Dendritic cell treated with granulocyte-macrophage colony-stimulating factor and Interleukin-4, amounts not matched to agents 40 ng/mL and 50 ng/mL, for 4 days (primary cell): ENCODE data around the gene ZNF507.

Source experiments
- H3K27ac Mint-ChIP-seq: one replicate; pipeline ENCODE4 v1.8.0; 2022; ENCODE audit warnings: mild to moderate bottlenecking, mixed read lengths
- H3K27me3 Mint-ChIP-seq: one replicate; pipeline ENCODE4 v1.8.0; 2022; ENCODE audit warnings: mild to moderate bottlenecking, mixed read lengths
- H3K36me3 Mint-ChIP-seq: one replicate; pipeline ENCODE4 v1.8.0; 2022; ENCODE audit warnings: low read depth, mixed read lengths
- H3K4me1 Mint-ChIP-seq: one replicate; pipeline ENCODE4 v1.8.0; 2022; ENCODE audit warnings: low read depth, mixed read lengths
- H3K4me3 Mint-ChIP-seq: one replicate; pipeline ENCODE4 v1.8.0; 2022; ENCODE audit warnings: mild to moderate bottlenecking, moderate library complexity, mixed read lengths
- H3K9me3 Mint-ChIP-seq: one replicate; pipeline ENCODE4 v1.8.0; 2022; ENCODE audit warnings: mixed read lengths
- intact Hi-C: fragments of 100-400 bp; cut with micrococcal nuclease; formaldehyde crosslinking; loops from one replicate; pipeline ENCODE4 v1.15.0; 2022

Gene ZNF507

DNA sequence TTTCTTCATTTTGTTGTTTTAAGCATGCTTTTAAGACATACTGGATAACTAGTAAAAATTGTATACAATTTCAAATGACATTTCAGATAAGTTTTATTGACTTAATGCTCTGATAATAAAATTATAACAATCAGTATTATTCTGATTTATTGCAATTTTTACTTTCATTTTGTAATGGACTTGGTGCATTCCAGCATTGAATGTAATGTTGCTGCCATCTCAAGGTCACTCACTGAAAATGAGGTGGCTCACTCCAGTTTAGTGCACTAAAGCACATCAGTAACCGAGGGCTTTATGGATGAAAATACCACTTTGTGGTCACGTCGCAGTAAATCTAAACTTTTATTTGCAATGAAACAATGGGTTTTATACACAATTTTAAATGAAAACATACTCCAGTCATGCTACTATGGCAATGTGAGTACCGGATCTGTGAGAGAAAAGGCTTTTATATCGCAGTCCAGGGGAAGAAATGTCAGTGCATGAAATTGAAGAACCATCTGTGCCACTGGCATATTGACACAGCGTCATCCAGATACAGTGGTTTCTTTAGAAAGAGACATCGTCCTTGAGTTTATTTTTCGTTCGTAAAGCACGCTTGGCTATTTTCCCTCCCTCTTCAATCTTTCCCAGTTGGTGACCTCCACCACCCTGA, 20.7 kb upstream of the ZNF507 start:
- no peaks in the 10 kb centered on the region for H3K4me1 Mint-ChIP-seq
- no peaks in the 10 kb centered on the region for H3K9me3 Mint-ChIP-seq
- no peak overlapping the region for H3K4me3 Mint-ChIP-seq
- H3K27me3 Mint-ChIP-seq, result peaks cover 85% of the 10 kb centered on the region
- no peak overlapping the region for H3K27ac Mint-ChIP-seq
- intact Hi-C loops, result no loop called here
- H3K36me3 Mint-ChIP-seq, result no peaks in the 10 kb centered on the region

DNA sequence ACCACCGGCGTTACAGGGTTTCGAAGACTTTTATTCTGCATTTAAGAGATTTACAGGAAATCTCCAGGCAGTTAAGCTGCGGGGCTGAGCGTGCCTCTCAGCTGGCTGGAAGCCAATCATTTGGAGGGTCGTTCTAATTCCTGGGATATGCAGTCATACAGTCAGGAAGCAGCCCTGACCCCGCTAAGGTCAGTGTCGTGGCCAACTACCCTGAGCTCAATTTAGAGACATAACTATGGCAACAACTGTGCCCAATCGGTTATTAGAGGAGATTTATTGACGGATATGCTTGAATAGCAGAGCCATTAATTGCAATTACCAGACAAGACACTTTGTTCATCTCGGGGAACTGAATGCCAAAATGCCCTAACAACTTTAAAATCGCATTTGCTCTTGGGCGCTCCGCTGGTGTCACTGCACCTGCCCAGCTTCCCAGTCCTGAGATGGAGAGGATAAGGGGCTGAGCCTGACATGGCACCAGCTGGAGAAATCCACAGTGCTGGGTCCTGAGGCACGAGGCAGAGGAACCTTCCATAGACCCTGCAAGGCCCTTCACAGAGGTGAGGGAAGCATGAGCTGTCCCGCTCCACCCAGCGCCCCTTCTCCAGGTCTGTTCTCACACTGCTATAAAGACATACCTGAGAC, 15.1 kb upstream of the ZNF507 start:
- Mint-ChIP-seq H3K27ac (no peak overlapping the region), H3K4me3 (no peak overlapping the region), H3K9me3 (no peaks in the 10 kb centered on the region), H3K4me1 (no peaks in the 10 kb centered on the region), H3K36me3 (no peaks in the 10 kb centered on the region), H3K27me3 (peaks cover 93% of the 10 kb centered on the region)
- intact Hi-C loops, result no loop called here

DNA sequence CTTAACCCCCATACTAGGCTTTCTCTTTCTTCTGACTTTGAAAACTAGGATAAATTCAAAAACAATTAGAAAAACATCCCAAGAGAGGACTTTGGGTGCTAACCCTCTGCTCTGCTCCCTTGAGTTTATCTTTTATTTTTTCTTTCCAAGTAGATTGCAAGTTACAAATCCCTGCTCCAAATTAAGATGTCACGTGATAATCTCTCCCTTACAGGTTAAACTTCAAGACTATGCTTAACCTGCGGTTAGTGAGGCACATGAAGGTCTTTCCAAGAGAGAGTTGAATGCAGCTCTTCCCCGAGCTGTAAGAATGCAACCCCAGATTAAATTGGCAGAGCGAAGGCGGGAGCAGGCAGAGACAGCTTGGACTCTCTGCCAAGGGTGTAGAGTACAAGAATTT, 12.2 kb upstream of the ZNF507 start:
- Mint-ChIP-seq H3K27ac (no peak overlapping the region), H3K4me3 (no peak overlapping the region), H3K36me3 (no peaks in the 10 kb centered on the region), H3K9me3 (no peaks in the 10 kb centered on the region), H3K4me1 (no peaks in the 10 kb centered on the region), H3K27me3 (peaks cover 95% of the 10 kb centered on the region)
- intact Hi-C loops, result no loop called here

DNA sequence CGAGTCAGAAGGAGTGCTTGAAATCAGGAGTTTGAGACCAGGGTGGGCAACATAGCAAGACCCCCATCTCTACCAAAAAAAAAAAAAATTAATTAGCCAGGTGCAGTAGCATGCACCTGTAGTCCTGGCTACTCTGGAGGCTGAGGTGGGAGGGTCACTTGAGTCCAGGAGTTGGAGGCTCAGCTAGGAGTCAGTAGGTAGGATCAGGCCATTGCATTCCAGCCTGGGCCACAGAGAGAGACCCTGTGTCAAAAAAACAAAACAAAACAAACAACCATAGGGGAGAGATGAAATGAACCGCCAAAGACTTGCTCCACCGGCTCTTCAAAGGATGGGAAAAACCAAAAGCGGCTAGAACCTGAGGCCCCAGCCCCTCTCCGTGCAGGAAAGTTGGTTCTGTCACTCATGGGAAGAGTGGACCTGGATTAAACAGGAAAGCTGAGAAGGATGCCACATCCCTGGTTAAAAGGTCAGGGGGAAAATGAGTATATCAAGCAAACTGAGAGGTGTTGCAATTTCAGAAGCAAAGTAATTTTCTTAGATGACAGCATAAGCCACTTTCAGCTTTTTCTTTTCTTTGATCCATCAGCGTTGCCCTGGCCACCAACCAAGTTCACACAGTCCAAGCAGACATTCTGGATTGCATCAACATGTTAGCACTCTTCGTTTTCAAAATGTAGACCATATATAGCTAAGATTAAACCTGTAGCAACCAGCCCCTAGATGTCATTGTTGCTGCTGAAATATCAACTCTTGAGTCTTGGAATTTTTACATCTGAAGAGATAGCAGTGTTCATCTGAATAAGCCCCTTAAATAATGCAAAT, 8.9 kb upstream of the ZNF507 start:
- H3K27me3 Mint-ChIP-seq, result peaks cover 95% of the 10 kb centered on the region
- H3K36me3 Mint-ChIP-seq, result no peaks in the 10 kb centered on the region
- H3K9me3 Mint-ChIP-seq, result no peaks in the 10 kb centered on the region
- no peaks in the 10 kb centered on the region for H3K4me1 Mint-ChIP-seq
- intact Hi-C loops, result no loop called here
- no peak overlapping the region for H3K27ac Mint-ChIP-seq
- no peak overlapping the region for H3K4me3 Mint-ChIP-seq

DNA sequence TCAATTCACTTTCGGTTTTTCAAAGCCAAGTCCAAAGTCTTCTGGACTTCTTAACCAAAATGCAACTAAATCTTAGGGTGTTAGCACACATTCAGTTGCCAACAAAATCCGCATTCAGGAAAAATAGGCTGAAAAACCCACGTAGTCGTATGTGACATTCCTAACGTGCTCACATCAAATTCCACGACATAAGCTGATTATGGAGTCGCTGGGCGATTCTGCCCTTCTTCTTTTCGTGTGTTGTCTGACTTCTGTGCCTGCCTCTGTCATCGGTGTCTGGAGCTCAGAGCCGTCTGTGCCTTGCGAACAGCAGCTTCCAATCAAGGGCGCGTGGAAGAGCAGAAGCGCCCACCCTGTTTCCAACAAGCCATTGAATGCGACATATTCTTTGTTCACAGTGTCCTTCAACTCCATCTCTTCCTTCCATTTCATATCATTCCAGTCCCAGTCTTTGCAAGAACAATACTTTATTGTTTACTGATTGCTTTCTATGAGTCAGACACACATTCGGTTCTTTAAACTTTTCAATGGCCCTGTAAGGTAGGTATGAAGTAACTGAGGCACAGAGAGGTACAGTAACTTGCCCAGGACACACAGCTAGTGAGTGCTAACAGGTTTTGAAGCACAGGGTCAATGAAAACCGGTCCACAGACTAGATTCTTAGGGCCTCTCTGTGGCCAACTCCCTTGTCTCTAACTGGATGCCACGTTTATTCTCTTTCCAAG, 8.2 kb upstream of the ZNF507 start:
- no peak overlapping the region for H3K27ac Mint-ChIP-seq
- H3K27me3 Mint-ChIP-seq, result peaks cover 95% of the 10 kb centered on the region
- intact Hi-C loops, result no loop called here
- H3K4me3 Mint-ChIP-seq, result no peak overlapping the region
- no peaks in the 10 kb centered on the region for H3K9me3 Mint-ChIP-seq
- H3K4me1 Mint-ChIP-seq, result no peaks in the 10 kb centered on the region
- no peaks in the 10 kb centered on the region for H3K36me3 Mint-ChIP-seq

DNA sequence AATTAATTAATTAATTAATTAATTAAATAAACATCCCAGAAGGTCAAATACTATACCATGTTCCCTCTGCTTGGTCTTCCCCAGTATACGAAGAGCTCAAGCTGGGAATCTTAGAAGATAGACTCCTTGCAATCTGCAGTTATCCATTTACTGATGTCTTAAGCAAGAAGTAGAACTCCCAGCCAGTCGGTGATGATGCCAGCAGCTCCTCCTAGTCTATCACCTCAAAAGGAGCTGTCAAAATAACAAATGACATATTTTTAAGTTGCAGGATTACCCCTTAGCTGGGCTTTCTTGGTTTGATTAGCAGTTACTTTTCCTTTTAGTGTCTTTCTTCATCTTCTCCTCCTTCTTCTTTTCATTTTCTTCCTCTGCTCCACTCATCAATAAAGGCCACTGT, 6.0 kb upstream of the ZNF507 start:
- H3K27ac Mint-ChIP-seq, result no peak overlapping the region
- H3K4me3 Mint-ChIP-seq, result no peak overlapping the region
- H3K9me3 Mint-ChIP-seq, result no peaks in the 10 kb centered on the region
- peaks cover 96% of the 10 kb centered on the region for H3K27me3 Mint-ChIP-seq
- no peaks in the 10 kb centered on the region for H3K4me1 Mint-ChIP-seq
- intact Hi-C loops, result no loop called here
- H3K36me3 Mint-ChIP-seq, result no peaks in the 10 kb centered on the region

DNA sequence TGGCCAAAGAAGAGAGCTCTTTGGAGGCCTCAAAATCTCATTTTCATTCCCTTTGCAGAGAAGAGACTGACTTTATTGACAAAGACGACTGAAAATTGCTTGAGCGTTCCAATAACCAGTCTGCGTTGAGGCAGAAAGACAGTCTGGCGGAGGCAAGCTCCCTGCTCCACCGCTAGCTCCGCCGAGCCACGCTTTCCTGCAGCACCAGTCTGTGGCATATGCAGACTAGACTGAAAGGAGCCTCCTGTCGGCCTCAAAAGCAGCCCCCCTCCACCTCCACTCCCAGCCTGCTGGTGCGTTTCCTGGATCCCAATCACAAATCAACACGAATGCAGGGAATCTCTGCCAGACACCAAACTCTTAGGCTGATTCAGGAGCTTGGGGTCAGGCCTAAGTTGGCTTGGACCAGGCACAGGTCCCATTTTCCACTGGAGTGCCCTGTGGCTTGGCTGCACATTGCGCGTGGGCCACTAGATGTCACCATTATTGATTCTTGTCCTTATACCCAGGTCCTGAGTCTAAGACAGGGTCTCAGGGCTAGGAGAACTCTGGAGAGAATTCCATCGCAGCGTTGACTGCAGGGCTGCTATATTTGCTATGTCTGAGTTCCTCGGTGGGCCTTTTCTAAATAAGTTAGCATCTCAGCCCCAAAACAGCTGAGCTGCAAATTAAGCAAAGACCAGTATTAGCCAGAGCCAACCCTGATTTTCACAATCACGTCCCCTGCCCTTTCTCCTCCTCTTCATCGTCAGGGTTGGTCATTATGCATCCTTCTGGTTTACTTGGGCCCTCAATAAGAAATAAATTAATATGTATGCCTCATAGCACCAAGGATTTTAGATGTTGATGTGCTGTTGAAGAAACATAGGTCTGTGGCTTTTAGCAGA, 5.2 kb upstream of the ZNF507 start:
- intact Hi-C loops, result loop anchor here (10.0 kb wide), 1 partner anchor 235 kb away; no protein-coding TSS in a partner anchor
- Mint-ChIP-seq H3K9me3 (no peaks in the 10 kb centered on the region), H3K4me3 (no peak overlapping the region)

DNA sequence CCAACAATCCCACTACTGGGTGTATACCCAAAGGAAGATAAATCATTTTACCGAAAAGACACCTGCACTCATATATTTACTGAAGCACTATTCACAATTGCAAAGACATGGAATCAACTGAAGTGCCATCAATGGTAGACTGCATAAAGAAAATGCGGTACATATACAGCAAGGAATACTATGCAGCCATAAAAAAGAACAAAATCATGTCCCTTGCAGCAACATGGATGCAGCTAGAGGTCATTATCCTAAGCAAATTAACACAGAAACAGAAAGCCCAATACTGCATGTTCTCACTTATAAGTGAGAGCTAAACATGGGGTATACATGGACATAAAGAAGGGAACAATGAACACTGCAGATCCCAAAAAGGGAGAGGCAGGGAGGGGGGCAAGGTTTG, 2.7 kb upstream of the ZNF507 start:
- H3K27me3 Mint-ChIP-seq, result peaks cover 91% of the 10 kb centered on the region
- peaks cover 10% of the 10 kb centered on the region for H3K4me1 Mint-ChIP-seq
- no peaks in the 10 kb centered on the region for H3K9me3 Mint-ChIP-seq
- intact Hi-C loops, result loop anchor here (10.0 kb wide), 1 partner anchor 232 kb away; no protein-coding TSS in a partner anchor
- H3K36me3 Mint-ChIP-seq, result no peaks in the 10 kb centered on the region
- H3K4me3 Mint-ChIP-seq, result no peak overlapping the region
- H3K27ac Mint-ChIP-seq, result no peak overlapping the region

More for the DNA sequence above, 5.2 kb upstream of the ZNF507 start:
- H3K27ac Mint-ChIP-seq, result no peak overlapping the region
- H3K36me3 Mint-ChIP-seq, result no peaks in the 10 kb centered on the region
- H3K27me3 Mint-ChIP-seq, result peaks cover 95% of the 10 kb centered on the region
- no peaks in the 10 kb centered on the region for H3K4me1 Mint-ChIP-seq

DNA sequence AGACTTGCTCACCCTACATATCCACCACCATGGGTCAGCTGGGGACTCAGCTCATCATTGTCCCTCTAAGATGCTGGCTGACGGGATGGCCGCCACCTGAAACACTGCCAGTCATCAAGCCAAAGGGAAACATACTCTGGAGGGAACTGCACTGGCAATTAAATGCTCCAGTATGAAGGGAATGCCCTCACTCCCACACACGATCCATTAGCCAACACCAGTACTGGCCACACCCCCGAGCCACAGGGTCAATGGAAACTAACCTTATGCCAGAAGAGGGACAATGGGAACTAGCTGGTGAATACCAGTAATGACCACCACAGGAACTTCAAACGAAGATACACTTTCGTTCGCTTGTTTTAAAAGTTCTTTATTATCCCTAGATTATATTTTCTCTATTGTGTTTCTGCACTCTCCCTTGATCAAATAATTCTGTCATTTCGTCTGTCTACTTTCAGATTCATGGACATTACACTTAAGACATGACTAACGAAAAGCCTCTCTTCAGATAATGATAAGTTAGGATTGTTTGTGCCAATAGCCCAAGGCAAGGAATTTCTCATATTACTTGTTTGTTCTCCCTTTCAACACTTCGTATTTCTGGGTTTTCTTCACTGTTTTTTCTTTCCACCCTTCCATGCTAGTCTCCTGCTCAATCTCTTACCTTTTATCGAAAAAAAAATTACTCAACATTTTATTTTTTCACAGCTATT, 1.7 kb upstream of the ZNF507 start:
- H3K27ac Mint-ChIP-seq, result no peak overlapping the region

DNA sequence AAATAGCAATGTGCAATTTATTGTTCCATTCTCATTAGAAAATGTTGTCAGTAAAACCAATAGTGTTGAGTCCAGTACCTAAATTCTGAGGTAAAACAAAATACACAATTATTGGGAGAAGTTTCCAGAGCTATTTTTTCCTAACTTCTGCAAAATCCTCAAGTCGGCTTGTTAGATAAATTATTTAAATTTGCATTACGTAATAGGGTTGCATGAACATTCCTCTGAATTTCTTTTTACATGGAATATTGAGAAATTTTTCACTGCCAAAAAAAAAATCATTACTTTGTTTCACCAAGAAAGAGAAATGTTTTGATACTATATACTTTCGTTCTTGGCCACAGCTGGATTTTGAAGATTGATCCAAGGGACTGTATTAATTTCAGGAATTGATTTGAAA, 1.5 kb downstream of the ZNF507 start:
- H3K36me3 Mint-ChIP-seq, result no peaks in the 10 kb centered on the region
- no peak overlapping the region for H3K4me3 Mint-ChIP-seq
- peaks cover 87% of the 10 kb centered on the region for H3K27me3 Mint-ChIP-seq
- no peaks in the 10 kb centered on the region for H3K9me3 Mint-ChIP-seq
- H3K4me1 Mint-ChIP-seq, result peaks cover 21% of the 10 kb centered on the region
- intact Hi-C loops, result loop anchor here (10.0 kb wide), 1 partner anchor 228 kb away; no protein-coding TSS in a partner anchor
- no peak overlapping the region for H3K27ac Mint-ChIP-seq

More for the DNA sequence above, 1.7 kb upstream of the ZNF507 start:
- Mint-ChIP-seq H3K9me3 (no peaks in the 10 kb centered on the region), H3K36me3 (no peaks in the 10 kb centered on the region), H3K4me1 (peaks cover 10% of the 10 kb centered on the region), H3K4me3 (no peak overlapping the region), H3K27me3 (peaks cover 89% of the 10 kb centered on the region)
- intact Hi-C loops, result loop anchor here (10.0 kb wide), 1 partner anchor 231 kb away; no protein-coding TSS in a partner anchor

DNA sequence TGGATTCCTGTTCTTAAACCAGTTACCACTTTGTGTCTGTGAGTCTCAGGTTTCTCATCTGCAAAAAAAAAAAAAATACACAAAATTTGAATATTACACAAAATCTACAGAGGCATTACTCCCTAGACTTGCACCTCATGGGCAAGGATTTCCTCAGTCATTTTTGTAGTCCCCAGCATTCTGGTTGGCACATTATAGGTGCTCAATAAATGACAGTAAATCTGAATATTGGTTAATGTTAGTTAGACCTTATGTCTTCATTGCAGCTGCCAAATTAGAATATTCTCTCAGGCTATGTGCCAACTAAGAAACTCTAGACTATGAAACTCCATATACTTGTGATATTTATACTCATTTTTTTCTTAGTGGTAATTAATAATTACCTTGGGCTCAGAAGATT, 2.2 kb downstream of the ZNF507 start:
- intact Hi-C loops, result loop anchor here (10.0 kb wide), 1 partner anchor 227 kb away; no protein-coding TSS in a partner anchor
- Mint-ChIP-seq H3K27me3 (peaks cover 86% of the 10 kb centered on the region), H3K4me1 (peaks cover 26% of the 10 kb centered on the region), H3K27ac (no peak overlapping the region), H3K36me3 (no peaks in the 10 kb centered on the region), H3K9me3 (no peaks in the 10 kb centered on the region), H3K4me3 (no peak overlapping the region)

DNA sequence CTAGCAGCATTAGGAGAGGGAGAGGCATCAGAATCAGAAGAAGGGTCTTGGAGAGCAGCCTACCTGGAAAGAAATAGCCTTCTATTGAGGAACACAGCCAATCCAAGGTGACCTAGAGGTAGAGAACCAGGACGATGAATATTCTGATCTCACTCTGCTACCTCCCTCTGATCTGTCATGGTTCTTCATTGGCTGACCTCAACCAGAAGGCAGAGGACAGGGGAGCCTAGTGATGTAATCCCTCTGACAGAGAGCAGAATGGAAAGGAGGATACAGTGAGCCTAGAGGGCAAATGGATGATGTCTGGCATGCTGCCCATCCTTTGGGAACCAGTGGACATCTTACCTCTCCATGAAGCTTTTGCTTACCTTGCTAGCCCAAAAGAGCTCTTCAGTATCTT, 3.6 kb downstream of the ZNF507 start:
- intact Hi-C loops, result loop anchor here (10.0 kb wide), 1 partner anchor 226 kb away; no protein-coding TSS in a partner anchor
- H3K36me3 Mint-ChIP-seq, result no peaks in the 10 kb centered on the region
- no peak overlapping the region for H3K27ac Mint-ChIP-seq

More for the DNA sequence above, 3.6 kb downstream of the ZNF507 start:
- H3K4me3 Mint-ChIP-seq, result no peak overlapping the region
- peaks cover 86% of the 10 kb centered on the region for H3K27me3 Mint-ChIP-seq
- H3K4me1 Mint-ChIP-seq, result peaks cover 26% of the 10 kb centered on the region
- H3K9me3 Mint-ChIP-seq, result no peaks in the 10 kb centered on the region
